ENCODE measurements around the gene YARS1. TPM values are rescaled to one million over a fixed set of nuclear protein-coding genes. Genes with fewer than 3 reads are reported as not detected.
A peak's percentile ranks its signal among the peaks of the same experiment; 100 is the strongest.

YARS1 gene
- total RNA-seq, 1 experiment from 2014 or later = 244 TPM

DNA sequence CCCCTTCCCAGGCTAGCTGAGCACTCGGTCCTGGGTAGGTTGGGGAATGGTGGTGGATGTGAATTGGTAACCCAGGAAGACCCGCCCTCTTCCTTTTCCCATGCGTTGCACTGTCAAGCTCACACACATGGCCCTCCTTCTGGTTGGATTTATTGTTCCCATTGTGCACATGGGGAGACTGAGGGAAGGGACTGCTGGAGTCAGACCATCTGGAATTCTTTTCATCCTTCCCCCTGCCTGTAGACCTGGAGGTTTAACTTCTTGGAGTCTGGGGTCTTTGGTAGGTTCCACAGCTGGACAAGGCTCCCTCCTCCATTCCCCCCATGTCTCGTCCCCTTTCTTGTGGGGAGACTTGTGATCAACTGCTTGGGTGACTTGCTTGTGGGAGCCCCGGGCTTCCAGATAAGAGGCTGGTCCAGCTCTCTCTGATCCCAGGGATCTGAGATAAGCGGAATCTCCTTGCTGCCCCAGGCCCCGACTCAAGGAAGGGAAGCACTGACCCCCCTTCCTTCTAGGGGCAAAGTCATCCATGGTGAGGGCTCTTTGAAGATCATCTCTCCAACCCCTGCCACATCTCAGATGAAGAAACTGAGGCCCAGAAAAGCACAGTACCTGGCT, 58.9 kb downstream of the YARS1 start:
- Histone ChIP-seq H3K36me3 (ENCODE audit: control insufficient read depth in 1 of 2, insufficient read depth in 2 of 2, low read length in 2 of 2) (no peaks in the 10 kb centered on the region), H3K9me2 (ENCODE audit: insufficient read depth) (no peaks in the 10 kb centered on the region), H3K4me1 (ENCODE audit: control insufficient read depth in 1 of 2, insufficient read depth in 2 of 2, low read length in 2 of 2) (peaks cover 66 to 94% of the 10 kb centered on the region in 2 experiments), H3K27me3 (ENCODE audit: insufficient read depth, low read length) (no peaks in the 10 kb centered on the region), H3K79me2 (ENCODE audit: insufficient read depth, low read length) (peaks cover 78% of the 10 kb centered on the region), H3K9me3 (ENCODE audit: control insufficient read depth in 1 of 2, insufficient read depth in 1 of 2, low read depth in 1 of 2, low read length in 2 of 2) (no peaks in the 10 kb centered on the region), H4K20me1 (ENCODE audit: insufficient read depth) (no peaks in the 10 kb centered on the region), H3K4me3 (replicated peaks in 1 of 2; ENCODE audit: low read depth in 1 of 2, low read length in 2 of 2) (peak overlapping the region in 1 of 2 experiments; percentile 55; a peak in 1 of 4 replicates), H3K9ac (ENCODE audit: low read length) (peak overlapping the region; percentile 76), H3K27ac (ENCODE audit: low read depth, low read length) (peak overlapping the region; percentile 98), H3K4me2 (ENCODE audit: low read length) (peak overlapping the region; percentile 90), H2AFZ (ENCODE audit: low read depth, low read length, poor library complexity, severe bottlenecking) (no peak overlapping the region)
- ChIA-PET CTCF (no interaction called here), RAD21 (ENCODE audit: low non-redundant PET in 1 of 2, low total read pairs in 2 of 2, uncharacterized antibody in 2 of 2, unreplicated experiment in 2 of 2) (no interaction called here), POLR2A (interaction anchor here (1.2 to 1.4 kb wide), 2 partner anchors 15 to 33 kb away, joined by 3 to 4 read pairs; no protein-coding TSS in a partner anchor)
- TF ChIP-seq SIN3A (IDR thresholded peaks at IDR 0.05; ENCODE audit: low read depth) = no peak
- TF ChIP-seq TCF7L2 (IDR thresholded peaks at IDR 0.05; ENCODE audit: borderline replicate concordance, extremely low read depth, insufficient read depth, insufficient read length) = no peak
- no peak for TF ChIP-seq POLR2A (IDR thresholded peaks at IDR 0.05; ENCODE audit: borderline replicate concordance, extremely low read depth, insufficient read depth, insufficient read length)
- TF ChIP-seq FOSL1 (IDR thresholded peaks at IDR 0.05; ENCODE audit: low read depth) = no peak
- no peak for TF ChIP-seq RAD21 (IDR thresholded peaks at IDR 0.05; ENCODE audit: low read depth)
- no peak for TF ChIP-seq ZFX (IDR thresholded peaks at IDR 0.05)
- TF ChIP-seq EZH2 (IDR thresholded peaks at IDR 0.05) = no peak
- TF ChIP-seq ZNF274 (IDR thresholded peaks at IDR 0.05; ENCODE audit: low read depth, low read length) = no peak
- TF ChIP-seq EZH2phosphoT487 (IDR thresholded peaks at IDR 0.05; ENCODE audit: borderline replicate concordance) = no peak
- no peak for TF ChIP-seq ELF1 (IDR thresholded peaks at IDR 0.05; ENCODE audit: borderline replicate concordance, low read depth)
- no peak for TF ChIP-seq POLR2AphosphoS5 (IDR thresholded peaks at IDR 0.05; ENCODE audit: low read depth, low read length)
- TF ChIP-seq JUND (IDR thresholded peaks at IDR 0.05) = no peak
- TF ChIP-seq, protein P1, sequence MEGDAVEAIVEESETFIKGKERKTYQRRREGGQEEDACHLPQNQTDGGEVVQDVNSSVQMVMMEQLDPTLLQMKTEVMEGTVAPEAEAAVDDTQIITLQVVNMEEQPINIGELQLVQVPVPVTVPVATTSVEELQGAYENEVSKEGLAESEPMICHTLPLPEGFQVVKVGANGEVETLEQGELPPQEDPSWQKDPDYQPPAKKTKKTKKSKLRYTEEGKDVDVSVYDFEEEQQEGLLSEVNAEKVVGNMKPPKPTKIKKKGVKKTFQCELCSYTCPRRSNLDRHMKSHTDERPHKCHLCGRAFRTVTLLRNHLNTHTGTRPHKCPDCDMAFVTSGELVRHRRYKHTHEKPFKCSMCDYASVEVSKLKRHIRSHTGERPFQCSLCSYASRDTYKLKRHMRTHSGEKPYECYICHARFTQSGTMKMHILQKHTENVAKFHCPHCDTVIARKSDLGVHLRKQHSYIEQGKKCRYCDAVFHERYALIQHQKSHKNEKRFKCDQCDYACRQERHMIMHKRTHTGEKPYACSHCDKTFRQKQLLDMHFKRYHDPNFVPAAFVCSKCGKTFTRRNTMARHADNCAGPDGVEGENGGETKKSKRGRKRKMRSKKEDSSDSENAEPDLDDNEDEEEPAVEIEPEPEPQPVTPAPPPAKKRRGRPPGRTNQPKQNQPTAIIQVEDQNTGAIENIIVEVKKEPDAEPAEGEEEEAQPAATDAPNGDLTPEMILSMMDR (IDR thresholded peaks at IDR 0.05 in 2 of 3, conservative IDR thresholded peaks at IDR 0.05 in 1 of 3; ENCODE audit: borderline replicate concordance in 1 of 3, insufficient read depth in 1 of 3, low read depth in 2 of 3, low read length in 2 of 3) = no peak
- TF ChIP-seq, protein P2, sequence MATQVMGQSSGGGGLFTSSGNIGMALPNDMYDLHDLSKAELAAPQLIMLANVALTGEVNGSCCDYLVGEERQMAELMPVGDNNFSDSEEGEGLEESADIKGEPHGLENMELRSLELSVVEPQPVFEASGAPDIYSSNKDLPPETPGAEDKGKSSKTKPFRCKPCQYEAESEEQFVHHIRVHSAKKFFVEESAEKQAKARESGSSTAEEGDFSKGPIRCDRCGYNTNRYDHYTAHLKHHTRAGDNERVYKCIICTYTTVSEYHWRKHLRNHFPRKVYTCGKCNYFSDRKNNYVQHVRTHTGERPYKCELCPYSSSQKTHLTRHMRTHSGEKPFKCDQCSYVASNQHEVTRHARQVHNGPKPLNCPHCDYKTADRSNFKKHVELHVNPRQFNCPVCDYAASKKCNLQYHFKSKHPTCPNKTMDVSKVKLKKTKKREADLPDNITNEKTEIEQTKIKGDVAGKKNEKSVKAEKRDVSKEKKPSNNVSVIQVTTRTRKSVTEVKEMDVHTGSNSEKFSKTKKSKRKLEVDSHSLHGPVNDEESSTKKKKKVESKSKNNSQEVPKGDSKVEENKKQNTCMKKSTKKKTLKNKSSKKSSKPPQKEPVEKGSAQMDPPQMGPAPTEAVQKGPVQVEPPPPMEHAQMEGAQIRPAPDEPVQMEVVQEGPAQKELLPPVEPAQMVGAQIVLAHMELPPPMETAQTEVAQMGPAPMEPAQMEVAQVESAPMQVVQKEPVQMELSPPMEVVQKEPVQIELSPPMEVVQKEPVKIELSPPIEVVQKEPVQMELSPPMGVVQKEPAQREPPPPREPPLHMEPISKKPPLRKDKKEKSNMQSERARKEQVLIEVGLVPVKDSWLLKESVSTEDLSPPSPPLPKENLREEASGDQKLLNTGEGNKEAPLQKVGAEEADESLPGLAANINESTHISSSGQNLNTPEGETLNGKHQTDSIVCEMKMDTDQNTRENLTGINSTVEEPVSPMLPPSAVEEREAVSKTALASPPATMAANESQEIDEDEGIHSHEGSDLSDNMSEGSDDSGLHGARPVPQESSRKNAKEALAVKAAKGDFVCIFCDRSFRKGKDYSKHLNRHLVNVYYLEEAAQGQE (IDR thresholded peaks at IDR 0.05; ENCODE audit: low read depth) = no peak
- TF ChIP-seq, protein P3, sequence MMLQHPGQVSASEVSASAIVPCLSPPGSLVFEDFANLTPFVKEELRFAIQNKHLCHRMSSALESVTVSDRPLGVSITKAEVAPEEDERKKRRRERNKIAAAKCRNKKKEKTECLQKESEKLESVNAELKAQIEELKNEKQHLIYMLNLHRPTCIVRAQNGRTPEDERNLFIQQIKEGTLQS (IDR thresholded peaks at IDR 0.05) = no peak
- no peak for TF ChIP-seq YY1 (IDR thresholded peaks at IDR 0.05; ENCODE audit: extremely low read depth, insufficient replicate concordance, low read depth, low read length)
- no peak for TF ChIP-seq CBX3 (IDR thresholded peaks at IDR 0.05; ENCODE audit: low read depth)
- TF ChIP-seq, protein P4, sequence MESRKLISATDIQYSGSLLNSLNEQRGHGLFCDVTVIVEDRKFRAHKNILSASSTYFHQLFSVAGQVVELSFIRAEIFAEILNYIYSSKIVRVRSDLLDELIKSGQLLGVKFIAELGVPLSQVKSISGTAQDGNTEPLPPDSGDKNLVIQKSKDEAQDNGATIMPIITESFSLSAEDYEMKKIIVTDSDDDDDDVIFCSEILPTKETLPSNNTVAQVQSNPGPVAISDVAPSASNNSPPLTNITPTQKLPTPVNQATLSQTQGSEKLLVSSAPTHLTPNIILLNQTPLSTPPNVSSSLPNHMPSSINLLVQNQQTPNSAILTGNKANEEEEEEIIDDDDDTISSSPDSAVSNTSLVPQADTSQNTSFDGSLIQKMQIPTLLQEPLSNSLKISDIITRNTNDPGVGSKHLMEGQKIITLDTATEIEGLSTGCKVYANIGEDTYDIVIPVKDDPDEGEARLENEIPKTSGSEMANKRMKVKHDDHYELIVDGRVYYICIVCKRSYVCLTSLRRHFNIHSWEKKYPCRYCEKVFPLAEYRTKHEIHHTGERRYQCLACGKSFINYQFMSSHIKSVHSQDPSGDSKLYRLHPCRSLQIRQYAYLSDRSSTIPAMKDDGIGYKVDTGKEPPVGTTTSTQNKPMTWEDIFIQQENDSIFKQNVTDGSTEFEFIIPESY (IDR thresholded peaks at IDR 0.05; ENCODE audit: extremely low read depth, insufficient replicate concordance, low read length) = no peak
- intact Hi-C loops (cut with micrococcal nuclease) = no loop called here
- ATAC-seq (no peak), DNase-seq (ENCODE audit: low read depth, low spot score) (no peak)
- no TSS peak for BruUV-seq (replicated peaks)
